Fibroblast of lung (primary cell): ENCODE results near the gene KCNIP3. TPM values are rescaled to one million over a fixed set of nuclear protein-coding genes. Genes with fewer than 3 reads are reported as not detected.

Source experiments
- DNase-seq, 2 donors: peaks; one replicate each; pipeline versions ENCODE4 v3.0.0 to v3.0.0-alpha.2; 2010; ENCODE audit warnings: low read depth in 2 of 2
- H2AFZ ChIP-seq: 2 replicates; pipeline ENCODE4 v1.5.1; 2012; ENCODE audit warnings: low read length, control low read depth, inconsistent platforms
- H3K27ac ChIP-seq: 2 replicates; pipeline ENCODE4 v1.5.1; 2011; ENCODE audit warnings: low read length, control low read depth; ENCODE audit not compliant: insufficient read depth
- H3K27me3 ChIP-seq: 2 replicates; pipeline ENCODE4 v1.5.1; 2011; ENCODE audit warnings: mild to moderate bottlenecking, low read length; ENCODE audit not compliant: control insufficient read depth, insufficient read depth
- H3K36me3 ChIP-seq: 2 replicates; pipeline ENCODE4 v1.5.1; 2011; ENCODE audit warnings: low read length; ENCODE audit not compliant: control insufficient read depth, insufficient read depth
- H3K4me1 ChIP-seq: 2 replicates; pipeline ENCODE4 v1.5.1; 2011; ENCODE audit warnings: low read length; ENCODE audit not compliant: control insufficient read depth, insufficient read depth; ENCODE audit errors: extremely low read depth
- H3K4me2 ChIP-seq: 2 replicates; pipeline ENCODE4 v1.5.1; 2011; ENCODE audit warnings: low read length, control low read depth; ENCODE audit not compliant: insufficient read depth; ENCODE audit errors: extremely low read depth
- H3K4me3 ChIP-seq, 4 experiments: fragments of 200-600 bp in 1 of 4; sonication (generic) in 1 of 4; replicated peaks in 1 of 4; 2 replicates each; pipeline ENCODE4 v1.5.1; 2011 to 2016; ENCODE audit warnings: low read length in 4 of 4, low read depth in 3 of 4, mild to moderate bottlenecking in 3 of 4, control low read depth in 2 of 4, inconsistent platforms in 1 of 4, mixed read lengths in 1 of 4; ENCODE audit not compliant: insufficient read depth in 1 of 4; ENCODE audit errors: control extremely low read depth in 1 of 4
- H3K79me2 ChIP-seq: 2 replicates; pipeline ENCODE4 v1.5.1; 2012; ENCODE audit warnings: mild to moderate bottlenecking, low read length, inconsistent platforms; ENCODE audit not compliant: control insufficient read depth, insufficient read depth
- H3K9ac ChIP-seq: 2 replicates; pipeline ENCODE4 v1.5.1; 2011; ENCODE audit warnings: mild to moderate bottlenecking, low read length, control low read depth; ENCODE audit not compliant: insufficient read depth
- H3K9me3 ChIP-seq: 2 replicates; pipeline ENCODE4 v1.5.1; 2012; ENCODE audit warnings: low read depth, low read length; ENCODE audit not compliant: control insufficient read depth, insufficient read depth
- H4K20me1 ChIP-seq: 2 replicates; pipeline ENCODE4 v1.5.1; 2011; ENCODE audit warnings: low read length; ENCODE audit not compliant: control insufficient read depth, insufficient read depth; ENCODE audit errors: extremely low read depth
- EZH2 ChIP-seq: IDR thresholded peaks from 2 replicates; pipeline ENCODE4 v1.5.1; 2012; ENCODE audit warnings: low read length, control low read depth, mild to moderate bottlenecking; ENCODE audit errors: missing control alignments
- polyA plus RNA-seq, 2 donors: library from polyadenylated mRNA; depleted of rRNA in 1 of 2; stranded (reverse) in 1 of 2; unstranded in 1 of 2; fragments of >200 nt; gene quantifications; 2 replicates each; pipeline ENCODE4 v1.2.1, GENCODE V29; 2011 to 2012; ENCODE audit warnings: missing spikeins in 1 of 2
- total RNA-seq: library from RNA; depleted of rRNA; stranded (reverse); fragments of >200 nt; gene quantifications from 2 replicates; pipeline ENCODE4 v1.2.1, GENCODE V29; 2014
- TF ChIP-seq, protein P1 (sequence below), 2 donors: IDR thresholded peaks in 1 of 2; conservative IDR thresholded peaks in 1 of 2; 1 replicate in 1 of 2; 2 replicates in 1 of 2; pipeline ENCODE4 v1.5.1; 2011 to 2012; ENCODE audit warnings: low read length in 2 of 2, control low read depth in 1 of 2, inconsistent platforms in 1 of 2, low read depth in 1 of 2, mild to moderate bottlenecking in 1 of 2

KCNIP3 gene
- total and polyA plus RNA-seq, 2 donors (not counting 1 experiment from before 2014, with no cell fraction given), result 0.32 to 1.7 TPM

DNA sequence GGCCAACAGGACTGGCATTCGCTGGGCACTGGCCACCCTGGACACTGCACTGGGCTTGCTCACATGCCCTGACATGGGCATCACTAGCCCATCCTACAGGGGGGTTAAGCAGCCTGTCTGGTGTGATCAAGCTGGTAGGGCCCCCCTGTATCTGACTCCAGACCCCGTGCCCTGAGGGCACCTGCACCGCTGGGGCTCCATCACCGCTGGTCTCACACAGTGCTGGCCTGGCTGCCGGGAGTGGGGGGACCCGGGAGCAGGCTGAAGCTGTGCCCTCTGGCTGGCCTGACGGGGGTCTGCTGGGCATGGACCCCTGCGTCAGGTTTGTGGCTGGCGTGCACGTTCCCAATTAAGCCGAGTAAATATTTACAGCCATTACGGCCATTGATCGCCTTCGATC, 32.3 kb downstream of the KCNIP3 start:
- TF ChIP-seq EZH2, result no peak
- TF ChIP-seq, protein P1, sequence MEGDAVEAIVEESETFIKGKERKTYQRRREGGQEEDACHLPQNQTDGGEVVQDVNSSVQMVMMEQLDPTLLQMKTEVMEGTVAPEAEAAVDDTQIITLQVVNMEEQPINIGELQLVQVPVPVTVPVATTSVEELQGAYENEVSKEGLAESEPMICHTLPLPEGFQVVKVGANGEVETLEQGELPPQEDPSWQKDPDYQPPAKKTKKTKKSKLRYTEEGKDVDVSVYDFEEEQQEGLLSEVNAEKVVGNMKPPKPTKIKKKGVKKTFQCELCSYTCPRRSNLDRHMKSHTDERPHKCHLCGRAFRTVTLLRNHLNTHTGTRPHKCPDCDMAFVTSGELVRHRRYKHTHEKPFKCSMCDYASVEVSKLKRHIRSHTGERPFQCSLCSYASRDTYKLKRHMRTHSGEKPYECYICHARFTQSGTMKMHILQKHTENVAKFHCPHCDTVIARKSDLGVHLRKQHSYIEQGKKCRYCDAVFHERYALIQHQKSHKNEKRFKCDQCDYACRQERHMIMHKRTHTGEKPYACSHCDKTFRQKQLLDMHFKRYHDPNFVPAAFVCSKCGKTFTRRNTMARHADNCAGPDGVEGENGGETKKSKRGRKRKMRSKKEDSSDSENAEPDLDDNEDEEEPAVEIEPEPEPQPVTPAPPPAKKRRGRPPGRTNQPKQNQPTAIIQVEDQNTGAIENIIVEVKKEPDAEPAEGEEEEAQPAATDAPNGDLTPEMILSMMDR (conservative IDR thresholded peaks at IDR 0.05 in 1 of 2, IDR thresholded peaks at IDR 0.05 in 1 of 2; ENCODE audit: low read depth in 1 of 2, low read length in 2 of 2), result no peak
- Histone ChIP-seq H3K4me2 (no peak overlapping the region), H3K27ac (no peak overlapping the region)

DNA sequence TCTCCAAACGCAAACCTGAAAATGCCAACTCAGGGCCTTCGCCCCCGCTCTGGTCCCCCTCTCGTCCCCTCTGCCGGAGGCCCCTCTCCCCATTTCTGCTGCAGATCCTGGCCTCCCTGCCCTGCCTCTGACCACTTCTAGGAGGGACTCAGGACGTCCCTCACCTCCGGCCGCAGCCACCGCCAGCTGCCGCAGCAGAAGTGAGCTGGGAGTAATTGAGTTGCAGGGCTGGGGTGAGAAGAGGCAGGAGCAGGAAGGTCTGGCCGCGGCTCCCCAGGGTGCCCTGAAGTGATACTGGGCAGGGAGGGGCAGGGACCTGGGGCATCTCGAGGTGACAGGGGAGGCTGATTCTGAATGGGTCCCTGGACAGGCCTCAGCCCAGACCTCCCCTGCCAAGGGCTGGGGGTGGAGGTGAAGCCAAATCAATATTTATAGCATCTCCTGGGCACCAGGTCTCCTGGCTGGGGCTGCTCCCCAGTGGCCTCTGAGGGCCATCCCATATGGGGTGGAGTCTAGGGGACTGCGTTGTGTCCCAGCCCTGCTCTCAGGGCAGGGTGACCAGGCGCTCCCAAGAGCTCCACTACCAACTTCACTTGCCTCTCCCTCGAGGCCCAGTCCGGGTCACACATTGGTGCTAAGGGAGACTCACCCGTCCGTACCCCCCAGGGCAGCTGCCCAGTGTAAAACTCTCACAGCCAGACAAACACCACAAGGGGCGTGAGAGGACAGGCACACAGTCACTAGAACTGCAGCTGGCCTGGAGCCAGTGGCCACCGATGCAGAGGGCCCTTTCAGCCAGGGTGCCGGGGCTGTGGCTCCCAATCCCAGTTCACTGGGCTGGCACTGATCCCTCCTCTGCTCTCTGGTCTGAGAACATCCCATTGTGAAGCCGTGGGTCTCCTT, 33.0 kb downstream of the KCNIP3 start:
- Histone ChIP-seq H3K4me2 (no peak overlapping the region), H3K27ac (no peak overlapping the region), H3K4me1 (no peaks in the 10 kb centered on the region), H3K36me3 (no peaks in the 10 kb centered on the region), H3K9me3 (no peaks in the 10 kb centered on the region), H3K9ac (no peak overlapping the region), H3K27me3 (no peaks in the 10 kb centered on the region), H2AFZ (no peak overlapping the region), H3K79me2 (no peaks in the 10 kb centered on the region), H3K4me3 (no peak overlapping the region), H4K20me1 (no peaks in the 10 kb centered on the region)
- TF ChIP-seq EZH2, result no peak
- TF ChIP-seq, protein P1 (conservative IDR thresholded peaks at IDR 0.05 in 1 of 2, IDR thresholded peaks at IDR 0.05 in 1 of 2; ENCODE audit: low read depth in 1 of 2, low read length in 2 of 2), result no peak
- no peak for DNase-seq

More for the DNA sequence above, 32.3 kb downstream of the KCNIP3 start:
- H3K9me3 ChIP-seq, result no peaks in the 10 kb centered on the region
- H3K9ac ChIP-seq, result no peak overlapping the region
- DNase-seq, result no peak
- no peaks in the 10 kb centered on the region for H3K27me3 ChIP-seq
- no peak overlapping the region for H2AFZ ChIP-seq
- H3K36me3 ChIP-seq, result no peaks in the 10 kb centered on the region
- H3K4me1 ChIP-seq, result no peaks in the 10 kb centered on the region
- H3K4me3 ChIP-seq, result no peak overlapping the region
- H3K79me2 ChIP-seq, result no peaks in the 10 kb centered on the region
- H4K20me1 ChIP-seq, result no peaks in the 10 kb centered on the region

DNA sequence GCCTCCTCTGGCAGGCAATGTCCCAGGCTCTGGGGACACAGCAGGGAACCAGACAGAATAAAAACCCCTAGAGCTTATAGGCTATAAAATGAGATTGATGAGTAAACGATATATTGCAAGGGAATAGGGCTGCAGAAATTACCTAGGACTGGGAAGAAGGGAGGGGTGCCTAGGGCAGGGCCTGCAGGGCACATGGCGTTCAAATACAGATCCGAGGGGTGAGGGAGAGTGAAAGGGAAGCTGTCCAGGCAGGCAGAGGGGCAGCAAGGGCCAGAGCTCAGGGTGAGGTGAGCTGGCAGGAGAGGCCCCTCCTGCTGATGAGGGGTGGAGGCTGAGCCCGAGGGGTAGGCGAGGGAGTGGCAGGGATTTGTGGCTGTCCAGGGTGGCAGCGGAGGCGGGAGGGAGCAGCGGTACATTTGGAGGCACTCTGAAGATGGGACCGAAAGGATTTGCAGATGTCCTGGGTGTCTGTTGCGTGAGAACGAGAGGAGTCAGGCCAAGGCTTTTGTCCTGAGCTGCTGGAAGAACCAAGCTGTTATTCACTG, 33.7 kb downstream of the KCNIP3 start:
- H3K79me2 ChIP-seq, result no peaks in the 10 kb centered on the region
- H3K4me2 ChIP-seq, result no peak overlapping the region
- no peaks in the 10 kb centered on the region for H3K36me3 ChIP-seq
- no peaks in the 10 kb centered on the region for H3K4me1 ChIP-seq
- H3K27me3 ChIP-seq, result no peaks in the 10 kb centered on the region
- no peaks in the 10 kb centered on the region for H3K9me3 ChIP-seq
- no peak overlapping the region for H3K27ac ChIP-seq
- H3K4me3 ChIP-seq, result no peak overlapping the region
- H4K20me1 ChIP-seq, result no peaks in the 10 kb centered on the region
- TF ChIP-seq, protein P1 (conservative IDR thresholded peaks at IDR 0.05 in 1 of 2, IDR thresholded peaks at IDR 0.05 in 1 of 2; ENCODE audit: low read depth in 1 of 2, low read length in 2 of 2), result no peak
- no peak for TF ChIP-seq EZH2
- no peak overlapping the region for H2AFZ ChIP-seq
- no peak for DNase-seq
- H3K9ac ChIP-seq, result no peak overlapping the region
